HepG2 (cell line): Measurements from ENCODE around the gene OBSL1. TPM values are rescaled to one million over a fixed set of nuclear protein-coding genes. Genes with fewer than 3 reads are reported as not detected.

Experiments used
- ARNT2 ChIP-seq: sonication (generic); formaldehyde crosslinking; IDR thresholded peaks from 2 replicates; pipeline ENCODE4 v1.8.0; 2022; ENCODE audit warnings: mild to moderate bottlenecking, low read depth, missing genetic modification reagents, moderate library complexity
- ATM ChIP-seq: fragments of 450-650 bp; IDR thresholded peaks from 2 replicates; pipeline ENCODE4 v1.7.1; 2017; ENCODE audit warnings: mild to moderate bottlenecking, borderline replicate concordance
- NRL ChIP-seq: sonication (generic); formaldehyde crosslinking; IDR thresholded peaks from 2 replicates; pipeline ENCODE4 v1.5.0; 2020; ENCODE audit warnings: missing genetic modification reagents, mild to moderate bottlenecking, moderate library complexity, borderline replicate concordance
- RARG ChIP-seq: sonication (generic); formaldehyde crosslinking; IDR thresholded peaks from 2 replicates; pipeline ENCODE4 v1.4.0; 2020; ENCODE audit warnings: low read depth, mild to moderate bottlenecking, missing genetic modification reagents
- RFXANK ChIP-seq: IDR thresholded peaks from 2 replicates; pipeline ENCODE4 v1.6.1; 2016
- SCMH1 ChIP-seq: sonication (generic); formaldehyde crosslinking; IDR thresholded peaks from 2 replicates; pipeline ENCODE4 v1.9.0; 2021; ENCODE audit warnings: missing genetic modification reagents, mild to moderate bottlenecking, borderline replicate concordance
- TEAD2 ChIP-seq: sonication (generic); formaldehyde crosslinking; IDR thresholded peaks from 2 replicates; pipeline ENCODE4 v1.9.0; 2021; ENCODE audit warnings: missing genetic modification reagents
- THAP8 ChIP-seq: sonication (generic); formaldehyde crosslinking; IDR thresholded peaks from 2 replicates; pipeline ENCODE4 v1.5.1; 2020; ENCODE audit warnings: missing genetic modification reagents, mild to moderate bottlenecking, borderline replicate concordance
- ZBTB26 ChIP-seq: IDR thresholded peaks from 2 replicates; pipeline ENCODE4 v1.6.1; 2016; ENCODE audit warnings: missing compliant biosample characterization, missing genetic modification reagents, borderline replicate concordance
- ZNF230 ChIP-seq: sonication (generic); formaldehyde crosslinking; IDR thresholded peaks from 2 replicates; pipeline ENCODE4 v1.4.0; 2020; ENCODE audit warnings: mild to moderate bottlenecking, missing genetic modification reagents
- ZNF280B ChIP-seq: sonication (generic); formaldehyde crosslinking; IDR thresholded peaks from 2 replicates; pipeline ENCODE4 v1.5.0; 2020; ENCODE audit warnings: missing genetic modification reagents, mild to moderate bottlenecking, borderline replicate concordance
- ZNF292 ChIP-seq: sonication (generic); formaldehyde crosslinking; IDR thresholded peaks from 2 replicates; pipeline ENCODE4 v1.8.1; 2022; ENCODE audit warnings: mild to moderate bottlenecking, low read depth, missing genetic modification reagents, borderline replicate concordance
- ZNF326 ChIP-seq: sonication (generic); formaldehyde crosslinking; IDR thresholded peaks from 2 replicates; pipeline ENCODE4 v1.4.0; 2020; ENCODE audit warnings: missing genetic modification reagents, borderline replicate concordance
- ZNF382 ChIP-seq: sonication (generic); formaldehyde crosslinking; IDR thresholded peaks from 2 replicates; pipeline ENCODE4 v1.5.0; 2020; ENCODE audit warnings: missing genetic modification reagents, mild to moderate bottlenecking, borderline replicate concordance
- ZNF407 ChIP-seq: sonication (generic); formaldehyde crosslinking; IDR thresholded peaks from one replicate; pipeline ENCODE4 v1.5.1; 2020; ENCODE audit warnings: mild to moderate bottlenecking, missing genetic modification reagents; ENCODE audit errors: not compliant biosample characterization
- ZNF792 ChIP-seq: IDR thresholded peaks from 2 replicates; pipeline ENCODE4 v1.6.1; 2016
- polyA plus RNA-seq, 8 experiments: library from polyadenylated mRNA; depleted of rRNA in 3 of 8; stranded (reverse) in 7 of 8; unstranded in 1 of 8; fragments of >200 nt; fragmentation: Illumina TruSeq in 4 of 8; extraction: Trizol in 4 of 8; gene quantifications; 2 replicates each; pipeline versions ENCODE4 v1.2.1 to v1.2.3, GENCODE V29; 2011 to 2016; ENCODE audit warnings: low read depth in 4 of 8, missing spikeins in 1 of 8, mixed read lengths in 1 of 8; ENCODE audit not compliant: insufficient read depth in 1 of 8
- total RNA-seq, 5 experiments: library from RNA; depleted of rRNA; stranded (reverse); fragments of >200 nt; fragmentation: Illumina TruSeq; extraction: Trizol; gene quantifications; 2 replicates each; pipeline ENCODE4 v1.2.3, GENCODE V29; 2016; ENCODE audit warnings: low read depth in 1 of 5

OBSL1 gene
- total and polyA plus RNA-seq, 2 of the 13 experiments (the other 11 are each of a cell fraction or from before 2014, with no cell fraction given) = 86.7 to 218 TPM

- TF ChIP-seq TEAD2 (CRISPR knock-in tag) (no peak), RFXANK (CRISPR knock-in tag) (no peak), ZBTB26 (CRISPR knock-in tag) (no peak), THAP8 (CRISPR knock-in tag) (no peak), ATM (no peak), NRL (CRISPR knock-in tag) (peak; percentile 0; the same call in 1 of the 2 replicates), ZNF407 (CRISPR knock-in tag) (no peak), SCMH1 (CRISPR knock-in tag) (no peak), RARG (CRISPR knock-in tag) (no peak), ARNT2 (CRISPR knock-in tag) (no peak), ZNF382 (CRISPR knock-in tag) (no peak), ZNF230 (CRISPR knock-in tag) (no peak), ZNF280B (CRISPR knock-in tag) (0 out of 2 replicates have a peak, but pooled peaks have one; percentile 7), ZNF292 (CRISPR knock-in tag) (no peak), ZNF326 (CRISPR knock-in tag) (no peak), ZNF792 (CRISPR knock-in tag) (no peak)
These were observed 9.9 kb downstream of the OBSL1 start (continued) for GRCh38 chr2:219561179-219562048.
